Measurements from ENCODE around the gene LRFN3.

- TF ChIP-seq EZH2 (IDR thresholded peaks at IDR 0.05; ENCODE audit: borderline replicate concordance, insufficient read depth, low read depth, low read length, poor library complexity, severe bottlenecking) (no peak), CTCF (IDR thresholded peaks at IDR 0.05) (no peak)
These were observed 23.8 kb downstream of the LRFN3 start for GRCh38 chr19:35959968-35960320.
